ENCODE measurements around the gene NTN5. TPM values are rescaled to one million over a fixed set of nuclear protein-coding genes. Genes with fewer than 3 reads are reported as not detected.

Gene NTN5
- total and polyA plus RNA-seq, 10 of the 15 experiments (the other 5 are each of a cell fraction or from before 2014, with no cell fraction given): 0.07 to 0.22 TPM; not detected in 8

GRCh38 chr19:48618916-48619691, 53.7 kb downstream of the NTN5 start, which contains the start of the genes RPL18 and SPHK2 (continued):
- no peak for TF ChIP-seq ZBTB4 (CRISPR knock-in tag; IDR thresholded peaks at IDR 0.05)
- peak; percentile 99 for TF ChIP-seq POLR2A (IDR thresholded peaks at IDR 0.05; ENCODE audit: low read depth, low read length)
- TF ChIP-seq SIX5 (IDR thresholded peaks at IDR 0.05; ENCODE audit: low read depth, low read length, severe bottlenecking): peak; percentile 73
- TF ChIP-seq IRF5 (IDR thresholded peaks at IDR 0.05; ENCODE audit: borderline replicate concordance): no peak
- TF ChIP-seq SREBF1 (IDR thresholded peaks at IDR 0.05; ENCODE audit: low read length): no peak
- TF ChIP-seq SPI1 (IDR thresholded peaks at IDR 0.05; ENCODE audit: borderline replicate concordance, insufficient read depth, low read depth, low read length): peak; percentile 46; the same call in 1 of the 2 replicates
- TF ChIP-seq ATF7 (IDR thresholded peaks at IDR 0.05; ENCODE audit: low read depth): peak; percentile 92
- TF ChIP-seq POLR2AphosphoS2 (IDR thresholded peaks at IDR 0.05; ENCODE audit: low read depth, low read length): peak; percentile 97
- peak; percentile 84 to 99 for TF ChIP-seq EGR1 (IDR thresholded peaks at IDR 0.05; ENCODE audit: borderline replicate concordance in 1 of 2, low read depth in 2 of 2, low read length in 2 of 2)
- no peak for TF ChIP-seq CEBPZ (IDR thresholded peaks at IDR 0.05; ENCODE audit: low read depth, low read length)
- TF ChIP-seq SIN3A (IDR thresholded peaks at IDR 0.05; ENCODE audit: low read depth, low read length): peak; percentile 92
- TF ChIP-seq NR2C2 (IDR thresholded peaks at IDR 0.05; ENCODE audit: borderline replicate concordance, control insufficient read depth, insufficient read length, low read depth): no peak
- TF ChIP-seq YBX1 (IDR thresholded peaks at IDR 0.05): no peak
- 0 out of 2 replicates have a peak, but pooled peaks have one; percentile 33 for TF ChIP-seq HSF1 (IDR thresholded peaks at IDR 0.05; ENCODE audit: low read depth, low read length)
- 0 out of 2 replicates have a peak, but pooled peaks have one; percentile 73 for TF ChIP-seq ASH2L (IDR thresholded peaks at IDR 0.05; ENCODE audit: borderline replicate concordance, low read depth)
- TF ChIP-seq GATAD2B (conservative IDR thresholded peaks at IDR 0.05; ENCODE audit: low read depth): no peak; the same call in 1 of the 2 replicates
- TF ChIP-seq ESRRA (IDR thresholded peaks at IDR 0.05; ENCODE audit: low read length): peak; percentile 48; the same call in 1 of the 2 replicates
- no peak for TF ChIP-seq FOS (IDR thresholded peaks at IDR 0.05; ENCODE audit: borderline replicate concordance, extremely low read depth, insufficient read length)
- TF ChIP-seq KDM1A (IDR thresholded peaks at IDR 0.05; ENCODE audit: borderline replicate concordance): no peak

Data from GM12878 (cell line).